Measurements from ENCODE around the gene BAHCC1.

Gene BAHCC1

GRCh38 chr17:81445642-81446503, 50.6 kb downstream of the BAHCC1 start:
- DNase-seq = no peak

GRCh38 chr17:81447331-81447933, 52.2 kb downstream of the BAHCC1 start:
- DNase-seq = no peak

DNA sequence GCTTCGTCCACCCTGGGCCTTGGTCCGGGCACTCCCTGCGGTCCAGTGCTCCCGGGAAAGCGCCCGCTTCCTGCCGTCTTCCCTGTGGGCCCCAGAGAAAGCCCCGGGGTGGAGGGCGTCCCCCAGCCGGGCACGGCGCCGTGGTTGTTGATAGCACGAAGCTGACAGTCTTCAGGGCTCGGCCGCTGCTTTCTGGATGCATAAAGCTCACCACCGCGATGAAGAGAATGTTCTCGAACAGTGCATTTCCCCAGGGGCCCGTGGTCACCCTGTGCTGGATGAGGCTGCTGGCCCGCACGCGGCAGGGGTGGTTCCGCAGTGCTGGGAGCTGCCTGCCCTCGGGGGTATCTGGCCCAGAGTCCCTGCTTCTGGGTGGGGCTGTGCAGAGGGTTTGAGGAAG, 53.2 kb downstream of the BAHCC1 start:
- no peak for DNase-seq

- DNase-seq = no peak
These were observed 53.7 kb downstream of the BAHCC1 start for GRCh38 chr17:81448950-81449349.

DNA sequence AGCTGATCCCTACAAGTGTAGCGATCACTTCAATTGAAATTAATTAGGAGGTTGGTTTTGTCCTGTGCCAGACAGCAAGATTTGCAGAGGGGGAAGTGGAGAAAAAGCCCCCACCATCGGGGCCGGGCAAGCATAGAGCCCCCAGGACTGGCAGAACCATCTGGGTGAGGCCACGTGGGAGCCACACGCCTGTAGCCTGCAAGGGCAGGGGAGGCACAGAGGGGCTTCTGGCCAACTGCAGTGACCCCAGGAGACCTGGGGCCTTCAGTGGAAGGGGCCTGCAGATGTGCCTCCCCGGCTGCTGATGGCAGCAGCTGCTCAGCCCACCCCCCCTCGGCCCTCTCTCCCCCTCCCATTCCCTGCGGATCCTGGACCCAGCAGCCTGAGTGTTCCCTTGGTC, 54.1 kb downstream of the BAHCC1 start:
- no peak for DNase-seq

DNA sequence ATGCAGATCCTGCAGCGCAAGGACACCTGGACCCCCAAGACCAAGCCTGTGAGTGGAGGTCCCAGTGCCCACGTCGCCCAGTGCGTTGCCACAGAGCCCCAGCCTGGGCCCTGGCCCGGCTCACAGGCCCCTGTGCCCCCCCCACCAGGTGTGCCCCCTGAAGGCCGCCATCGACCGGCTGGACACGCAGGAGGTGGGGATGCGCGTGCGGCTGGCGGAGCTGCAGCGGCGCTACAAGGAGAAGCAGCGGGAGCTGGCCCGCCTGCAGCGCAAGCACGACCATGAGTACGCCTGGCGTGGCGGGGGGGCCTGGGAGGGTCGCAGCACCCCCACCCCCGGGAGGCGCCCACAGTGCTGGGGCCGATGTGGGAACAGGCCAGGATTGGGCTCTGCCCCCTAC, 56.6 kb downstream of the BAHCC1 start:
- DNase-seq = no peak

- DNase-seq = no peak
These were observed 57.3 kb downstream of the BAHCC1 start for GRCh38 chr17:81452551-81452950.

- DNase-seq = no peak
These were observed 57.8 kb downstream of the BAHCC1 start for GRCh38 chr17:81453076-81453475.

- DNase-seq = peak in 1 of 5 donors; percentile 76
These were observed 58.5 kb downstream of the BAHCC1 start for GRCh38 chr17:81453712-81454111.

- no peak for DNase-seq
These were observed 59.2 kb downstream of the BAHCC1 start for GRCh38 chr17:81454473-81454872.

GRCh38 chr17:81455387-81455786, 60.1 kb downstream of the BAHCC1 start:
- no peak for DNase-seq

GRCh38 chr17:81456091-81456490, 60.8 kb downstream of the BAHCC1 start:
- DNase-seq = no peak

GRCh38 chr17:81456798-81457197, 61.5 kb downstream of the BAHCC1 start:
- DNase-seq = no peak

DNA sequence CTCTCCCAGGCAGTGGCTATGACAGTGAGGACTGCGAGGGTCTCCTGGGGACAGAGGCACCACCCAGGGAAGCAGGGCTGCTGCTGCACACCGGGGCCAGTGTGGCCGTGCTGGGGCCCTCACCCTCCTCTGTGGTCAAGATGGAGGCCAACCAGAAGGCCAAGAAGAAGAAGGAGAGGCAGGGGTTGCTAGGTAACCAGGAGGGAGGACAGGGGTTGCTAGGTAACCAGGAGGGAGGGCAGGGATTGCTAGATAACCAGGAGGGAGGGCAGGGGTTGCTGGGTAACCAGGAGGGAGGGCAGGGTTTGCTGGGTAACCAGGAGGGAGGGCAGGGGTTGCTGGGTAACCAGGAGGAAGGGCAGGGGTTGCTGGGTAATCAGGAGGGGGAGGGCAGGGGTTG, 62.1 kb downstream of the BAHCC1 start:
- DNase-seq = no peak

- DNase-seq = no peak
These were observed 62.8 kb downstream of the BAHCC1 start for GRCh38 chr17:81457917-81458555.

- no peak for DNase-seq
These were observed 63.4 kb downstream of the BAHCC1 start for GRCh38 chr17:81458628-81459027.

GRCh38 chr17:81459224-81459623, 64.0 kb downstream of the BAHCC1 start:
- no peak for DNase-seq

GRCh38 chr17:81459864-81460263, 64.6 kb downstream of the BAHCC1 start:
- DNase-seq = no peak

GRCh38 chr17:81460856-81461460, 65.7 kb downstream of the BAHCC1 start:
- DNase-seq = no peak

DNA sequence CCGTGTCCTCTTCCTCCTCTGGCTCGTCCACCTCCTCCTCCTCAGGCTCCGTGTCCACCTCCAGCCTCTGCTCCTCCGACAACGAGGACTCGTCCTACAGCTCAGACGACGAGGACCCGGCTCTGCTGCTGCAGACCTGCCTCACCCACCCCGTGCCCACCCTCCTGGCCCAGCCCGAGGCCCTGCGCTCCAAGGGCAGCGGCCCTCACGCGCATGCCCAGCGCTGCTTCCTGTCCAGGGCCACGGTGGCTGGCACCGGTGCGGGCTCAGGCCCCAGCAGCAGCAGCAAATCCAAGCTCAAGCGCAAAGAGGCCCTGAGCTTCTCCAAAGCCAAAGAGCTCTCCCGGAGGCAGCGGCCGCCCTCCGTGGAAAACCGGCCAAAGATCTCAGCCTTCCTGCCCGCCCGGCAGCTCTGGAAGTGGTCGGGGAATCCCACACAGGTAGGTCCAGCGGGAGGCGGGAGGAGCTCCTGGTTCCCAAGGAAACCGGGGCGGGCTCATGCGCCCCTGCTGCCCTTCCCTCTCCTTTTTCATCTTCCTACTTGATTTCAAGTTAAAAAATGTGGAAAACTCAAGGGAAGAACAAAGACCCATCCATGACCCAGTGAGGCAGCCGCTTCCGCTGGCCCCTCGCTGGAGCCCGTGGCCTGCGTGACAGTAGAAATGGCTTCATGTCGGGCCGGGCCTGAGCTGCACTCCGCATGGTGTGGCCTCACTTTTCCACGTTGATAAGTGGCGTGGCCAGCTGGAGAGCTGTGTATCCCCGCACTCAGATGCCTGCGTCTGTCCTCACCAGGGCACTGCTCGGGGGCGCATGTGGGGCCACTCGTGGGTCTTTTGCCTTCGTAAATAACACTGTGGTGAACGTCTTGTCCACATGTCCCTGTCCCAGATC, 66.6 kb downstream of the BAHCC1 start:
- no peak for DNase-seq

DNA sequence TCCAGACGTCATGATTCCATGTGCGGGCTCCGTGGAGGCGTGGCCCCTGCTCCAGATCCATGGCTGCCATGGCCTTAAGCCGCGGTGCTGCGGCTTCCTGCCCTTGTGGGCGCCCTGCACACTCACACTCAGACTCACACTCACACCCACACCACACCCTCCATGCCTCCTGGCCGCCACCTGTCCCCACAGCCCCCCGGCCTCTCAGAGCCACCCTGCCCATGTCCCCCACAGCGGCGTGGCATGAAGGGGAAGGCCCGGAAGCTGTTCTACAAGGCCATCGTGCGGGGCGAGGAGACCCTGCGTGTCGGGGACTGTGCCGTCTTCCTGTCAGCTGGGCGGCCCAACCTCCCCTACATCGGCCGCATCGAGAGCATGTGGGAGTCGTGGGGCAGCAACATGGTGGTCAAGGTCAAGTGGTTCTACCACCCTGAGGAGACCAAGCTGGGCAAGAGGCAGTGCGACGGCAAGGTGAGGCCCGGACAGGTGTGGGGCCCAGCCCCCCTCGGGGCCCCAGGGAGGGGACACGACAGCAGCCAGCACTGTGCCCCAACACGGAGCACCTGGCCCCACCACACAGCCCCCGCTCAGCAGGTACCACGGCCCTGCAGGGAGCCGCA, 67.4 kb downstream of the BAHCC1 start:
- no peak for DNase-seq

DNA sequence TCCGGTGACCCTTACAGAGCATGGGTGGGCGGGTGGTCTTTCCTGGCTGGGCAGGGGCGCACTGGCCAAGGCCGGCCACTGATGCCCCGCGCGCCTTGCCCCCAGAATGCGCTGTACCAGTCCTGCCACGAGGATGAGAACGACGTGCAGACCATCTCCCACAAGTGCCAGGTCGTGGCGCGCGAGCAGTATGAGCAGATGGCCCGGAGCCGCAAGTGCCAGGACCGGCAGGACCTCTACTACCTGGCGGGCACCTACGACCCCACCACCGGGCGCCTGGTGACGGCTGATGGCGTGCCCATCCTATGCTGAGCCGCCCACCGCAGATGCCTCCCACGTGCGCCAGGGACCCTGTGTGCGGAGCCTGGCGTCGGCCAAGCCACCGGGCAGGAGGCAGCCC, 68.2 kb downstream of the BAHCC1 start:
- no peak for DNase-seq

Measured in T-helper 1 cell (primary cell).